SH-SY5Y (cell line): Measurements from ENCODE around the gene ADGRA1.

Source experiments
- GATA2 ChIP-seq: IDR thresholded peaks from 2 replicates; pipeline ENCODE4 v1.6.1; 2011; ENCODE audit warnings: mild to moderate bottlenecking, low read depth, low read length
- GATA3 ChIP-seq: IDR thresholded peaks from 2 replicates; pipeline ENCODE4 v1.6.1; 2011; ENCODE audit warnings: low read depth, mild to moderate bottlenecking, low read length, moderate library complexity

DNA sequence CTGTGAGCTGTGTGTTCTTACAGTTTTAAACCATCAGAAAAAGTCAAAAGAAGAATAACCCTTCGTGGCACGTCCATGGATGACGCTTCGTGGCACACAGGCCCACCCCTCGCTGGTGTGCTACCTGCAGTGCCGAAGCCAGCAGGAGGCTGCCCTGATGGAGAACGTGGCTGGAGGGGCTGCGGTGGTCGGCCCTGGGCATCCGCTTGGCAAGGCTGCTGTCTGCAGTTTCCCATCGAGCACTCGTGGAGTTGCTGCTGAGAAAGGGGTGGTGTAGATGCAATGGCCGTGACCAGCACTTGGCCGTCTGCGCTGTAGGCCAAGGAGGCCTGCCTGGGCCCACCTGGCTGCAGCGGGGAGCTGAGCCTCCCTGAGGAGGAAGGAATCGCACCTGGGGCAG is 3.2 kb upstream of the ADGRA1 start:
- TF ChIP-seq GATA2 (no peak), GATA3 (no peak)
